Karpas-422 (cell line): Measurements from ENCODE around the gene DNAJC21. TPM values are rescaled to one million over a fixed set of nuclear protein-coding genes. Genes with fewer than 3 reads are reported as not detected.

Experiments used
- total RNA-seq: library from RNA; depleted of rRNA; stranded (reverse); fragments of >200 nt; shearing (Covaris generic); gene quantifications from 2 replicates; pipeline ENCODE4 v1.2.3, GENCODE V29; 2014; ENCODE audit warnings: low replicate concordance; rRNA removed

Gene DNAJC21
- total RNA-seq, 1 experiment from 2014 or later = 41.0 TPM

Other genes with a start within 250 kb of the DNAJC21 start
- gene TTC23L, start 90.4 kb upstream of the DNAJC21 start, total RNA-seq = not detected in 2 replicates
- 34.1 and 59.1 TPM in 2 replicates for gene RAD1, start 14.1 kb upstream of the DNAJC21 start, total RNA-seq
- gene BRIX1, start 13.8 kb upstream of the DNAJC21 start, total RNA-seq = 22.8 and 48.6 TPM in 2 replicates
- not detected in 2 replicates for gene AGXT2, start 118.4 kb downstream of the DNAJC21 start, total RNA-seq